Retina (tissue), 1 donor: ENCODE measurements around the gene GH1.
"Not testable (repeated sequence)": the region's sequence is repeated elsewhere in the genome, so short reads cannot be mapped to it uniquely, and the experiment has no call there.

Source experiments
- DNase-seq: peaks from one replicate; pipeline ENCODE4 v3.0.0-alpha.2; 2016

GH1 gene

GRCh38 chr17:63918789-63919305 is at the start of gene GH1:
Gene GH1, minus strand, starts transcription at chr17:63918839. Its CDS starts 63 bp downstream, at chr17:63918776.
- DNase-seq: not testable (repeated sequence)

- no peak for DNase-seq
These were observed 49.3 kb upstream of the GH1 start for GRCh38 chr17:63967953-63968352.

GRCh38 chr17:63966646-63967264 is 48.1 kb upstream of the GH1 start:
- no peak for DNase-seq

GRCh38 chr17:63963123-63963522 is 44.5 kb upstream of the GH1 start:
- DNase-seq: no peak

- DNase-seq: no peak
These were observed 43.7 kb upstream of the GH1 start for GRCh38 chr17:63962298-63962744.

- DNase-seq: peak; percentile 36
These were observed 42.9 kb upstream of the GH1 start for GRCh38 chr17:63961355-63962212.

- DNase-seq: no peak
These were observed 41.8 kb upstream of the GH1 start for GRCh38 chr17:63960430-63960829.

- no peak for DNase-seq
These were observed 41.4 kb upstream of the GH1 start for GRCh38 chr17:63960006-63960405.

GRCh38 chr17:63956296-63956920 is 37.8 kb upstream of the GH1 start:
- no peak for DNase-seq

GRCh38 chr17:63955791-63956190 is 37.2 kb upstream of the GH1 start:
- no peak for DNase-seq

GRCh38 chr17:63955232-63955631 is 36.6 kb upstream of the GH1 start:
- DNase-seq: no peak

GRCh38 chr17:63954402-63955063 is 35.9 kb upstream of the GH1 start:
- DNase-seq: no peak

GRCh38 chr17:63950940-63951907 is 32.6 kb upstream of the GH1 start:
- DNase-seq: no peak

- DNase-seq: no peak
These were observed 31.1 kb upstream of the GH1 start for GRCh38 chr17:63949576-63950250.

- DNase-seq: no peak
These were observed 29.9 kb upstream of the GH1 start for GRCh38 chr17:63948521-63948920.

- DNase-seq: no peak
These were observed 29.2 kb upstream of the GH1 start for GRCh38 chr17:63947711-63948330.

- peak; percentile 49 for DNase-seq
These were observed 28.1 kb upstream of the GH1 start for GRCh38 chr17:63946440-63947363.

- no peak for DNase-seq
These were observed 27.3 kb upstream of the GH1 start for GRCh38 chr17:63945784-63946439.
